ENCODE results near the gene SYTL5.

GRCh38 chrX:37984880-37985279 is 21.5 kb upstream of the SYTL5 start:
- TF ChIP-seq CTCF (IDR thresholded peaks at IDR 0.05) (no peak), POLR2A (IDR thresholded peaks at IDR 0.05) (no peak)
